ENCODE data around the gene UST. TPM values are rescaled to one million over a fixed set of nuclear protein-coding genes. Genes with fewer than 3 reads are reported as not detected.

The UST gene
- total and polyA plus RNA-seq, 2 of the 8 experiments (the other 6 are each of a cell fraction or from before 2014, with no cell fraction given) = 13.5 to 34.5 TPM

DNA sequence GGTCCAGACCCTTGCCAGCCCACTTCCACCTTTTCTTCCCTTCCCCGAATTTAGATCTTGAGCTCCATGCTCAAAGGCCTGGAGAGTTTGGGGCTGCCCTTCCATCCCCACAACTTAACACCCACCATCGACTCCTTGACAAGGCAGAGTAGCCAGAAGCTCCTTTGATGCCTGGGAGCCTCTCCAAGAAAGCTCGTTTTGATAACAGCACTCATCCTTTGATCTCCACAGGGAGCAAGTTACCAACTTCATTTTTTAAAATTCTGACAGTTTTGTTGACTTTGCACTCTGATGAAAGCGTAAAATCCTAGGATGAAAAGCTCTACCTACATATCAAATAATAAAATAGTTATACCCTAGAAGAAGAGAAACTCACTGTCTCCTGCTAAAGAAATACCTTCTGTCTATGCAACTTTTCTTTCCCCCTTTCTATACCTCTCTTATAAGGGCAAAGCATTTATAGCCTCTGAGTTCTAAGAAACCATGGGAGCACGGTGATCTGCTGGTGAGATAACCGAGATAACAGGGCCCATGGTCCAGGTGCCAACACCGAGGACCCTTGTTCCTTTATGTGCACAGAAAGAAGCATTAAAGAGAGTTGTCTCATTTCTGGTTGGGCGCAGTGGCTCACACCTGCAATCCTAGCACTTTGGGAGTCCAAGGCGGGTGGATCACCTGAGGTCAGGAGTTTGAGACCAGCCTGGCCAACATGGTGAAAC is 134.9 kb downstream of the UST start (continued):
- TF ChIP-seq, protein P1, sequence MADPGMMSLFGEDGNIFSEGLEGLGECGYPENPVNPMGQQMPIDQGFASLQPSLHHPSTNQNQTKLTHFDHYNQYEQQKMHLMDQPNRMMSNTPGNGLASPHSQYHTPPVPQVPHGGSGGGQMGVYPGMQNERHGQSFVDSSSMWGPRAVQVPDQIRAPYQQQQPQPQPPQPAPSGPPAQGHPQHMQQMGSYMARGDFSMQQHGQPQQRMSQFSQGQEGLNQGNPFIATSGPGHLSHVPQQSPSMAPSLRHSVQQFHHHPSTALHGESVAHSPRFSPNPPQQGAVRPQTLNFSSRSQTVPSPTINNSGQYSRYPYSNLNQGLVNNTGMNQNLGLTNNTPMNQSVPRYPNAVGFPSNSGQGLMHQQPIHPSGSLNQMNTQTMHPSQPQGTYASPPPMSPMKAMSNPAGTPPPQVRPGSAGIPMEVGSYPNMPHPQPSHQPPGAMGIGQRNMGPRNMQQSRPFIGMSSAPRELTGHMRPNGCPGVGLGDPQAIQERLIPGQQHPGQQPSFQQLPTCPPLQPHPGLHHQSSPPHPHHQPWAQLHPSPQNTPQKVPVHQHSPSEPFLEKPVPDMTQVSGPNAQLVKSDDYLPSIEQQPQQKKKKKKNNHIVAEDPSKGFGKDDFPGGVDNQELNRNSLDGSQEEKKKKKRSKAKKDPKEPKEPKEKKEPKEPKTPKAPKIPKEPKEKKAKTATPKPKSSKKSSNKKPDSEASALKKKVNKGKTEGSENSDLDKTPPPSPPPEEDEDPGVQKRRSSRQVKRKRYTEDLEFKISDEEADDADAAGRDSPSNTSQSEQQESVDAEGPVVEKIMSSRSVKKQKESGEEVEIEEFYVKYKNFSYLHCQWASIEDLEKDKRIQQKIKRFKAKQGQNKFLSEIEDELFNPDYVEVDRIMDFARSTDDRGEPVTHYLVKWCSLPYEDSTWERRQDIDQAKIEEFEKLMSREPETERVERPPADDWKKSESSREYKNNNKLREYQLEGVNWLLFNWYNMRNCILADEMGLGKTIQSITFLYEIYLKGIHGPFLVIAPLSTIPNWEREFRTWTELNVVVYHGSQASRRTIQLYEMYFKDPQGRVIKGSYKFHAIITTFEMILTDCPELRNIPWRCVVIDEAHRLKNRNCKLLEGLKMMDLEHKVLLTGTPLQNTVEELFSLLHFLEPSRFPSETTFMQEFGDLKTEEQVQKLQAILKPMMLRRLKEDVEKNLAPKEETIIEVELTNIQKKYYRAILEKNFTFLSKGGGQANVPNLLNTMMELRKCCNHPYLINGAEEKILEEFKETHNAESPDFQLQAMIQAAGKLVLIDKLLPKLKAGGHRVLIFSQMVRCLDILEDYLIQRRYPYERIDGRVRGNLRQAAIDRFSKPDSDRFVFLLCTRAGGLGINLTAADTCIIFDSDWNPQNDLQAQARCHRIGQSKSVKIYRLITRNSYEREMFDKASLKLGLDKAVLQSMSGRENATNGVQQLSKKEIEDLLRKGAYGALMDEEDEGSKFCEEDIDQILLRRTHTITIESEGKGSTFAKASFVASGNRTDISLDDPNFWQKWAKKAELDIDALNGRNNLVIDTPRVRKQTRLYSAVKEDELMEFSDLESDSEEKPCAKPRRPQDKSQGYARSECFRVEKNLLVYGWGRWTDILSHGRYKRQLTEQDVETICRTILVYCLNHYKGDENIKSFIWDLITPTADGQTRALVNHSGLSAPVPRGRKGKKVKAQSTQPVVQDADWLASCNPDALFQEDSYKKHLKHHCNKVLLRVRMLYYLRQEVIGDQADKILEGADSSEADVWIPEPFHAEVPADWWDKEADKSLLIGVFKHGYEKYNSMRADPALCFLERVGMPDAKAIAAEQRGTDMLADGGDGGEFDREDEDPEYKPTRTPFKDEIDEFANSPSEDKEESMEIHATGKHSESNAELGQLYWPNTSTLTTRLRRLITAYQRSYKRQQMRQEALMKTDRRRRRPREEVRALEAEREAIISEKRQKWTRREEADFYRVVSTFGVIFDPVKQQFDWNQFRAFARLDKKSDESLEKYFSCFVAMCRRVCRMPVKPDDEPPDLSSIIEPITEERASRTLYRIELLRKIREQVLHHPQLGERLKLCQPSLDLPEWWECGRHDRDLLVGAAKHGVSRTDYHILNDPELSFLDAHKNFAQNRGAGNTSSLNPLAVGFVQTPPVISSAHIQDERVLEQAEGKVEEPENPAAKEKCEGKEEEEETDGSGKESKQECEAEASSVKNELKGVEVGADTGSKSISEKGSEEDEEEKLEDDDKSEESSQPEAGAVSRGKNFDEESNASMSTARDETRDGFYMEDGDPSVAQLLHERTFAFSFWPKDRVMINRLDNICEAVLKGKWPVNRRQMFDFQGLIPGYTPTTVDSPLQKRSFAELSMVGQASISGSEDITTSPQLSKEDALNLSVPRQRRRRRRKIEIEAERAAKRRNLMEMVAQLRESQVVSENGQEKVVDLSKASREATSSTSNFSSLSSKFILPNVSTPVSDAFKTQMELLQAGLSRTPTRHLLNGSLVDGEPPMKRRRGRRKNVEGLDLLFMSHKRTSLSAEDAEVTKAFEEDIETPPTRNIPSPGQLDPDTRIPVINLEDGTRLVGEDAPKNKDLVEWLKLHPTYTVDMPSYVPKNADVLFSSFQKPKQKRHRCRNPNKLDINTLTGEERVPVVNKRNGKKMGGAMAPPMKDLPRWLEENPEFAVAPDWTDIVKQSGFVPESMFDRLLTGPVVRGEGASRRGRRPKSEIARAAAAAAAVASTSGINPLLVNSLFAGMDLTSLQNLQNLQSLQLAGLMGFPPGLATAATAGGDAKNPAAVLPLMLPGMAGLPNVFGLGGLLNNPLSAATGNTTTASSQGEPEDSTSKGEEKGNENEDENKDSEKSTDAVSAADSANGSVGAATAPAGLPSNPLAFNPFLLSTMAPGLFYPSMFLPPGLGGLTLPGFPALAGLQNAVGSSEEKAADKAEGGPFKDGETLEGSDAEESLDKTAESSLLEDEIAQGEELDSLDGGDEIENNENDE (IDR thresholded peaks at IDR 0.05; ENCODE audit: insufficient replicate concordance, low read length) = no peak

Measured in H1 (cell line).